Osteoblast (primary cell): ENCODE data around the gene TMC1. TPM values are rescaled to one million over a fixed set of nuclear protein-coding genes. Genes with fewer than 3 reads are reported as not detected.
"Not testable (repeated sequence)": the region's sequence is repeated elsewhere in the genome, so short reads cannot be mapped to it uniquely, and the experiment has no call there.

Source experiments
- DNase-seq: peaks from one replicate; pipeline ENCODE4 v3.0.0; 2011; ENCODE audit warnings: low spot score, mixed read lengths; ENCODE audit not compliant: insufficient read length; ENCODE audit errors: missing footprints
- H2AFZ ChIP-seq: 2 replicates; pipeline ENCODE4 v1.6.0; 2011; ENCODE audit warnings: mild to moderate bottlenecking, low read length
- H3K27ac ChIP-seq: 2 replicates; pipeline ENCODE4 v1.5.1; 2011; ENCODE audit warnings: mild to moderate bottlenecking, low read depth, low read length, moderate library complexity
- H3K27me3 ChIP-seq: 2 replicates; pipeline ENCODE4 v1.6.0; 2012; ENCODE audit warnings: mild to moderate bottlenecking, control low read depth, inconsistent platforms, low read length, moderate library complexity; ENCODE audit not compliant: insufficient read depth
- H3K36me3 ChIP-seq: 2 replicates; pipeline ENCODE4 v1.5.1; 2011; ENCODE audit warnings: mild to moderate bottlenecking, low read length, control low read depth, moderate library complexity; ENCODE audit not compliant: insufficient read depth
- H3K4me1 ChIP-seq: 2 replicates; pipeline ENCODE4 v1.5.1; 2011; ENCODE audit warnings: mild to moderate bottlenecking, low read length, control low read depth, moderate library complexity; ENCODE audit not compliant: insufficient read depth
- H3K4me2 ChIP-seq: 2 replicates; pipeline ENCODE4 v1.6.0; 2011; ENCODE audit warnings: mild to moderate bottlenecking, low read length; ENCODE audit not compliant: insufficient read depth
- H3K4me3 ChIP-seq: fragments of 200-600 bp; sonication (generic); 3 replicates; pipeline ENCODE4 v1.5.1; 2012; ENCODE audit warnings: mild to moderate bottlenecking, low read length, inconsistent platforms; ENCODE audit not compliant: insufficient read depth
- H3K79me2 ChIP-seq: 2 replicates; pipeline ENCODE4 v1.6.0; 2012; ENCODE audit warnings: mild to moderate bottlenecking, low read length, control low read depth, inconsistent platforms; ENCODE audit not compliant: insufficient read depth
- H3K9me3 ChIP-seq: 2 replicates; pipeline ENCODE4 v1.5.1; 2011; ENCODE audit warnings: low read depth, low read length, control low read depth
- H4K20me1 ChIP-seq: 2 replicates; pipeline ENCODE4 v1.6.0; 2012; ENCODE audit warnings: mild to moderate bottlenecking, low read length, control low read depth; ENCODE audit not compliant: insufficient read depth
- CTCF ChIP-seq: IDR thresholded peaks from 2 replicates; pipeline ENCODE4 v1.5.1; 2011; ENCODE audit warnings: mild to moderate bottlenecking, low read depth, low read length, moderate library complexity; ENCODE audit errors: extremely low read depth
- total RNA-seq: library from RNA; depleted of rRNA; stranded (reverse); fragments of >200 nt; gene quantifications from 2 replicates; pipeline ENCODE4 v1.2.3, GENCODE V29; 2012

TMC1 gene
- total RNA-seq, 1 donor: under 0.01 TPM

DNA sequence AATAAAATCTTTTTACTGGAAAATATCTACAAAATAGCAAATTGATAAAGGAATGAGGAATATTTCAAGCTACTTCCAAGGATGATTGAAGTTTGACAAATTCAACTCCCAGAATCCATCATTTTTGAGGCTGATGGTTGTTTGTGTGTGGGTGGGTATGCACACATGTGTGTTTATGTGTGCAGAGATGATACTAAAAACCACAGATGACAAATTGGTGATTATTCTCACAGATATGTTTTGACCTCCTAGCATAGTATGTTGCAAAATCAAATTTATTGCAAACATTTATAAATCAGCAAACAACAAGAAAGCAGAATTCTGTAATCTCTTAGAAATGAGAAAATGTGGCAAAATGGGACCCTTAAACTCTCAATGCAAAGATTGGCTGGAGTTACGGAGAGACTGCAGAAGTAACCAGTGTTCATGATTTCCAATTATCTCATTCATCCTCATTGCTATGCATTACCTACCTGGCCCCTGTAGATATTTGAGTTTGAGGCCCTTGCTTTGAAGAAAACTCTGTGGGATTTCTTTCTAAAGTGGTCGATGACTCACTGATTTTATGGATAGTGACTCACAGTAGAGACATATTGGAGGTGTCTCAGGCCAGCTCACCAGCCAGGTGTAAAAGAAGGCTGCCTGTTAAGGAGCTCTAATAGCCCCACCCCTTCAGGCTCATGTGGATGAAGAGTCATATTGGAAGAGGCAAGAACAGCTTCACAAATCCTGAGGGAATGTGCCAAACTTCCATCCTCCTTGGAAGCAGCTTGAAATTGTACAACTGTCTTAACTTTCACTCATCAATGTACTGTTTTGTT is 44.6 kb upstream of the TMC1 start:
- Histone ChIP-seq H3K4me2 (no peak overlapping the region), H3K4me3 (no peak overlapping the region), H3K79me2 (no peaks in the 10 kb centered on the region), H4K20me1 (no peaks in the 10 kb centered on the region), H3K9me3 (no peaks in the 10 kb centered on the region), H3K27ac (no peak overlapping the region), H3K4me1 (peaks cover 29% of the 10 kb centered on the region), H3K27me3 (no peaks in the 10 kb centered on the region), H3K36me3 (no peaks in the 10 kb centered on the region), H2AFZ (no peak overlapping the region)
- peak; percentile 56 for DNase-seq
- TF ChIP-seq CTCF: no peak

GRCh38 chr9:72477930-72478518 is 43.4 kb upstream of the TMC1 start:
- Histone ChIP-seq H3K27me3 (no peaks in the 10 kb centered on the region), H3K4me2 (peak overlapping the region; percentile 27), H3K4me3 (no peak overlapping the region), H3K9me3 (no peaks in the 10 kb centered on the region), H3K36me3 (no peaks in the 10 kb centered on the region), H3K4me1 (peaks cover 29% of the 10 kb centered on the region), H3K79me2 (no peaks in the 10 kb centered on the region), H2AFZ (peak overlapping the region; percentile 37), H4K20me1 (no peaks in the 10 kb centered on the region), H3K27ac (peak overlapping the region; percentile 39)
- no peak for TF ChIP-seq CTCF
- DNase-seq: peak; percentile 95

DNA sequence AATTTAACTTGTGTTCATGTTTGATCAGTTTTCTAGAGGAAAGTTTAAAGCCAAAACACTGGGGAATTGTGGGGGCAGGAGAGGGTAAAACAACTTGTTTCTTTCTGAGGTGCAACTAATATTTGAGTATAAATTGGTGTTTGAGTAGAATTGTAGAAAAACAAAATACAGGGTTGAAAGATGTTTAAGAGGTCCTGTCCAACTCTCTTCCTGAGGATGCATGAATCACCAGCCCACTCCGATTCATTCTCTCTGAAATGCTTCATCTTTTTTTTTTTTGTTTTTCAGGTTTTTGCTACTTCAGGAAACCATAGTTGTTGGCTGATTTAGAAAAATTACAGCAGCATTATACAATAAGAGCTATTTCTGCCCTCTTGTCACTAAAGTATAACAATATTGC is 42.4 kb upstream of the TMC1 start:
- Histone ChIP-seq H3K79me2 (no peaks in the 10 kb centered on the region), H3K9me3 (no peaks in the 10 kb centered on the region), H3K4me2 (no peak overlapping the region), H4K20me1 (no peaks in the 10 kb centered on the region), H3K4me1 (peaks cover 29% of the 10 kb centered on the region), H3K4me3 (no peak overlapping the region), H3K36me3 (no peaks in the 10 kb centered on the region), H2AFZ (no peak overlapping the region), H3K27ac (no peak overlapping the region), H3K27me3 (no peaks in the 10 kb centered on the region)
- peak; percentile 80 for DNase-seq
- TF ChIP-seq CTCF: no peak

DNA sequence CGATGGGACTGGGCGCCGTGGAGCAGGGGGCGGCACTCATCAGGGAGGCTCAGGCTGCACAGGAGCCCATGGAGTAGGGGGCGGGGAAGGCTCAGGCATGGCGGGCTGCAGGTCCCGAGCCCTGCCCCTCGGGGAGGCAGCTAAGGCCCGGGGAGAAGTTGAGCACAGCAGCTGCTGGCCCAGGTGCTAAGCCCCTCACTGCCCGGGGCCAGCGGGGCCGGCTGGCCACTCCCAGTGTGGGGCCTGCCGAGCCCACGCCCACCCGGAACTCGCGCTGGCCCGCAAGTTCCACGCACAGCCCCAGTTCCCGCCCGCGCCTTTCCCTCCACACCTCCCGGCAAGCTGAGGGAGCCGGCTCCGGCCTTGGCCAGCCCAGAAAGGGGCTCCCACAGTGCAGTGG is 41.1 kb upstream of the TMC1 start:
- H3K4me2 ChIP-seq: not testable (repeated sequence)

More for the DNA sequence above, 41.1 kb upstream of the TMC1 start:
- H3K36me3 ChIP-seq, H3K9me3 ChIP-seq, H4K20me1 ChIP-seq, DNase-seq, H3K27me3 ChIP-seq, H2AFZ ChIP-seq, H3K4me3 ChIP-seq, H3K79me2 ChIP-seq, H3K27ac ChIP-seq: not testable (repeated sequence)
- H3K4me1 ChIP-seq: peaks cover 29% of the 10 kb centered on the region
